ENCODE measurements around the gene CFLAR. TPM values are rescaled to one million over a fixed set of nuclear protein-coding genes. Genes with fewer than 3 reads are reported as not detected.

CFLAR gene
- total and polyA plus RNA-seq, 2 of the 13 experiments (the other 11 are each of a cell fraction or from before 2014, with no cell fraction given), result 43.8 to 92.1 TPM

DNA sequence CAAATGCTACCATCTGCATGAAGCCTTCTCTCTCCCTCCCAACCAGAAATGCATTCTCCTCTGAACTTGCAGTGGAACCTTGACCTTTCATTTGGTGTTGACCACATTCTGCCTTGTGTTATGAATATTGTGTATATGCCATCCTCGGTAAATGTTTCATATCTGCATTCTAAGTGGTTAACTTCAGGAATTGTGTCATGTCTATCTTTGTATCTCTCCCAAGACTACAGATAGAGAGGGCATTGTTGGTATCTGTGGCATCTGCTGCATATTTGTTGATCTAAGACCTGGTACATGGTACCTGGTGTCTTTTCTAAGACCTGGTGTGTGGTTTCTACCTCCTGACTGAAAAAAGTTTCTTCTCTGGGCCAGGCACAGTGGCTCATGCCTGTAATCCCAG is 101.0 kb downstream of the CFLAR start:
- TF ChIP-seq YY1 (IDR thresholded peaks at IDR 0.05; ENCODE audit: insufficient read depth, insufficient replicate concordance, low read depth, low read length), result no peak
- TF ChIP-seq HIVEP1 (CRISPR knock-in tag; IDR thresholded peaks at IDR 0.05), result no peak
- no peak for TF ChIP-seq ZNF30 (CRISPR knock-in tag; IDR thresholded peaks at IDR 0.05)
- no peak for TF ChIP-seq ZNF816 (CRISPR knock-in tag; IDR thresholded peaks at IDR 0.05; ENCODE audit: borderline replicate concordance)
- no peak for TF ChIP-seq ZNF317 (CRISPR knock-in tag; IDR thresholded peaks at IDR 0.05)
- TF ChIP-seq HNF4A (CRISPR knock-in tag; IDR thresholded peaks at IDR 0.05), result no peak
- TF ChIP-seq, protein P1, sequence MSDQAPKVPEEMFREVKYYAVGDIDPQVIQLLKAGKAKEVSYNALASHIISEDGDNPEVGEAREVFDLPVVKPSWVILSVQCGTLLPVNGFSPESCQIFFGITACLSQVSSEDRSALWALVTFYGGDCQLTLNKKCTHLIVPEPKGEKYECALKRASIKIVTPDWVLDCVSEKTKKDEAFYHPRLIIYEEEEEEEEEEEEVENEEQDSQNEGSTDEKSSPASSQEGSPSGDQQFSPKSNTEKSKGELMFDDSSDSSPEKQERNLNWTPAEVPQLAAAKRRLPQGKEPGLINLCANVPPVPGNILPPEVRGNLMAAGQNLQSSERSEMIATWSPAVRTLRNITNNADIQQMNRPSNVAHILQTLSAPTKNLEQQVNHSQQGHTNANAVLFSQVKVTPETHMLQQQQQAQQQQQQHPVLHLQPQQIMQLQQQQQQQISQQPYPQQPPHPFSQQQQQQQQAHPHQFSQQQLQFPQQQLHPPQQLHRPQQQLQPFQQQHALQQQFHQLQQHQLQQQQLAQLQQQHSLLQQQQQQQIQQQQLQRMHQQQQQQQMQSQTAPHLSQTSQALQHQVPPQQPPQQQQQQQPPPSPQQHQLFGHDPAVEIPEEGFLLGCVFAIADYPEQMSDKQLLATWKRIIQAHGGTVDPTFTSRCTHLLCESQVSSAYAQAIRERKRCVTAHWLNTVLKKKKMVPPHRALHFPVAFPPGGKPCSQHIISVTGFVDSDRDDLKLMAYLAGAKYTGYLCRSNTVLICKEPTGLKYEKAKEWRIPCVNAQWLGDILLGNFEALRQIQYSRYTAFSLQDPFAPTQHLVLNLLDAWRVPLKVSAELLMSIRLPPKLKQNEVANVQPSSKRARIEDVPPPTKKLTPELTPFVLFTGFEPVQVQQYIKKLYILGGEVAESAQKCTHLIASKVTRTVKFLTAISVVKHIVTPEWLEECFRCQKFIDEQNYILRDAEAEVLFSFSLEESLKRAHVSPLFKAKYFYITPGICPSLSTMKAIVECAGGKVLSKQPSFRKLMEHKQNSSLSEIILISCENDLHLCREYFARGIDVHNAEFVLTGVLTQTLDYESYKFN (CRISPR knock-in tag; conservative IDR thresholded peaks at IDR 0.05), result no peak
- no peak for TF ChIP-seq EP300 (IDR thresholded peaks at IDR 0.05; ENCODE audit: low read depth in 2 of 2, low read length in 2 of 2)
- no peak for TF ChIP-seq EP300 (CRISPR knock-in tag; IDR thresholded peaks at IDR 0.05; ENCODE audit: borderline replicate concordance)
- TF ChIP-seq, protein P2, sequence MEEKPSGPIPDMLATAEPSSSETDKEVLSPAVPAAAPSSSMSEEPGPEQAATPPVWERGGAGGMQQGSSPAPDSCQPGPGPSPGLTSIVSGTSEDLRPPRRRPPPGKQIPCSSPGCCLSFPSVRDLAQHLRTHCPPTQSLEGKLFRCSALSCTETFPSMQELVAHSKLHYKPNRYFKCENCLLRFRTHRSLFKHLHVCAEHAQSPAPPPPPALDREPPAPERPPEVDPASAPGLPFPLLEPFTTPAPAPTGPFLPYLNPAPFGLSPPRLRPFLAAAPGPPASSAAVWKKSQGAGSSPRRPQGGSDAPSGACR (CRISPR knock-in tag; IDR thresholded peaks at IDR 0.05), result no peak
- no peak for TF ChIP-seq ZEB1 (IDR thresholded peaks at IDR 0.05; ENCODE audit: insufficient replicate concordance, low read depth)
- TF ChIP-seq CBX5 (CRISPR knock-in tag; IDR thresholded peaks at IDR 0.05; ENCODE audit: borderline replicate concordance), result no peak
- no peak for TF ChIP-seq FIP1L1 (IDR thresholded peaks at IDR 0.05; ENCODE audit: borderline replicate concordance, insufficient read depth, low read depth, low read length)
- TF ChIP-seq RCOR2 (CRISPR knock-in tag; IDR thresholded peaks at IDR 0.05), result no peak
- TF ChIP-seq, protein P3, sequence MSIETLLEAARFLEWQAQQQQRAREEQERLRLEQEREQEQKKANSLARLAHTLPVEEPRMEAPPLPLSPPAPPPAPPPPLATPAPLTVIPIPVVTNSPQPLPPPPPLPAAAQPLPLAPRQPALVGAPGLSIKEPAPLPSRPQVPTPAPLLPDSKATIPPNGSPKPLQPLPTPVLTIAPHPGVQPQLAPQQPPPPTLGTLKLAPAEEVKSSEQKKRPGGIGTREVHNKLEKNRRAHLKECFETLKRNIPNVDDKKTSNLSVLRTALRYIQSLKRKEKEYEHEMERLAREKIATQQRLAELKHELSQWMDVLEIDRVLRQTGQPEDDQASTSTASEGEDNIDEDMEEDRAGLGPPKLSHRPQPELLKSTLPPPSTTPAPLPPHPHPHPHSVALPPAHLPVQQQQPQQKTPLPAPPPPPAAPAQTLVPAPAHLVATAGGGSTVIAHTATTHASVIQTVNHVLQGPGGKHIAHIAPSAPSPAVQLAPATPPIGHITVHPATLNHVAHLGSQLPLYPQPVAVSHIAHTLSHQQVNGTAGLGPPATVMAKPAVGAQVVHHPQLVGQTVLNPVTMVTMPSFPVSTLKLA (IDR thresholded peaks at IDR 0.05), result no peak
- TF ChIP-seq, protein P4, sequence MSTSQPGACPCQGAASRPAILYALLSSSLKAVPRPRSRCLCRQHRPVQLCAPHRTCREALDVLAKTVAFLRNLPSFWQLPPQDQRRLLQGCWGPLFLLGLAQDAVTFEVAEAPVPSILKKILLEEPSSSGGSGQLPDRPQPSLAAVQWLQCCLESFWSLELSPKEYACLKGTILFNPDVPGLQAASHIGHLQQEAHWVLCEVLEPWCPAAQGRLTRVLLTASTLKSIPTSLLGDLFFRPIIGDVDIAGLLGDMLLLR (CRISPR knock-in tag; IDR thresholded peaks at IDR 0.05), result no peak
- no peak for TF ChIP-seq SAFB2 (CRISPR knock-in tag; IDR thresholded peaks at IDR 0.05; ENCODE audit: borderline replicate concordance, low read depth)
- Histone ChIP-seq H3K79me2 (ENCODE audit: insufficient read depth, low read length) (no peaks in the 10 kb centered on the region), H3K4me1 (ENCODE audit: insufficient read depth, low read length) (peaks cover 14% of the 10 kb centered on the region), H3K9ac (ENCODE audit: insufficient read depth, low read depth, low read length) (no peak overlapping the region), H3K9me3 (ENCODE audit: low read length) (no peaks in the 10 kb centered on the region), H3K4me2 (ENCODE audit: low read depth, low read length) (no peak overlapping the region), H3K27ac (ENCODE audit: extremely low read length, insufficient read depth, low read length) (no peak overlapping the region), H3K27me3 (ENCODE audit: control insufficient read depth in 1 of 2, insufficient read depth in 2 of 2, low read length in 2 of 2) (no peaks in the 10 kb centered on the region), H3K4me3 (replicated peaks in 1 of 3; ENCODE audit: insufficient read depth in 1 of 3, low read depth in 2 of 3, low read length in 3 of 3) (no peak overlapping the region), H3K36me3 (replicated peaks in 1 of 2; ENCODE audit: control insufficient read depth in 1 of 2, insufficient read depth in 2 of 2, low read length in 2 of 2) (peaks cover 14 to 37% of the 10 kb centered on the region in 2 experiments), H4K20me1 (ENCODE audit: insufficient read depth, low read length) (no peaks in the 10 kb centered on the region), H2AFZ (ENCODE audit: low read length) (no peak overlapping the region)
- 90% methylated on average over 1 of the region's 1 CpG for WGBS (ENCODE audit: low lambda C conversion rate)
- no peak for ATAC-seq
- in situ Hi-C loops (cut with HindIII; ENCODE audit: extremely low pct_ligation_motif_present, low pct_unique_long_range_greater_than_20kb), result no loop called here
- FAIRE-seq, result no peak
- intact Hi-C loops (cut with micrococcal nuclease; ENCODE audit: unreplicated experiment), result no loop called here
- POLR2A ChIA-PET, result no interaction called here
- DNase-seq (ENCODE audit: low spot score), result no peak
- CTCF ChIA-PET (ENCODE audit: low intra/inter-chr PET ratio, low total read pairs), result no interaction called here
- BruUV-seq (replicated peaks), result no TSS peak
